ENCODE measurements around the gene PROX2.

Gene PROX2

DNA sequence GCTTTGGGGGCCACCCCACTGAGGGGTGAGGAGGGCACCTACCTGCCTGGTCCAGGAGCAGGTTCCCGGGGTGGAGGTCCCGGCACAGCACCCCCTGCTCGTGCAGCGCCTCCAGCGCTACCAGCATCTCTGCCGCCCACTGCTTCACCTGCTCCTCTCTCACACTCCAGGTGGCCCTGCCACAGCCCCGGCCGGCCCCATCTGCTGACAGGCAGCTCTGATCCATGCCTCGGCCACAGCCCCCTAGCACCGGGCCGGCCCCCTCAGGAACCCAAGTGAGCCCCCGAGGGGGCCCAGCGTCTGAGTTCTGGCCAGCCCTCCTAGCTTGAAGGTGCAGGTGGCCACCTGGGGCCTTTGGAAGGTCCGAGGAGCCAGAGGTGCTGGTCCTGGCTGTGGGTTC is 33.6 kb upstream of the PROX2 start:
- no peak for FAIRE-seq

DNA sequence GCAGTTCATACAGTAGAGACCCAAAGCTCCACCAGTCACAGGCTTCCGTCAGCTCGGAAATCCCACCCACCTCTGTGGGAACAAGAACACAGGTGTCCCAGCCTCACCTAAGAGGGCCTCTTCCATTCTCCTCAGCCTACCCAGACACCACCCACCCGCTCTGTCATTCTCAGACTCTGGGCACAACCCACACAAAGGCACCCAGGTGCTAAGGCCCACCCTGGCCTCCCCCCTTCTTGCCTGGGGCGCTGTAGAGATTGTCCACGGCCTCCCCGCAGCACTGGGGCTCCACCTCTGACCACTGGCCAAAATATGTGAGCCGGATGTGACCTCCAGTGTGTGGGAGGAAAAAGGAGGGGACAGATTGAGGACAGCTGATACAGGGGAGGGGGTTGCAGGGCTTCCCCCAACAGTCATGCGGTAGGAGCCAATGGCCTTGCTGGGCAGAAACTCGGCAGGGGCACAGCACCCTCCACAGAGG is 33.0 kb upstream of the PROX2 start:
- no peak for FAIRE-seq

DNA sequence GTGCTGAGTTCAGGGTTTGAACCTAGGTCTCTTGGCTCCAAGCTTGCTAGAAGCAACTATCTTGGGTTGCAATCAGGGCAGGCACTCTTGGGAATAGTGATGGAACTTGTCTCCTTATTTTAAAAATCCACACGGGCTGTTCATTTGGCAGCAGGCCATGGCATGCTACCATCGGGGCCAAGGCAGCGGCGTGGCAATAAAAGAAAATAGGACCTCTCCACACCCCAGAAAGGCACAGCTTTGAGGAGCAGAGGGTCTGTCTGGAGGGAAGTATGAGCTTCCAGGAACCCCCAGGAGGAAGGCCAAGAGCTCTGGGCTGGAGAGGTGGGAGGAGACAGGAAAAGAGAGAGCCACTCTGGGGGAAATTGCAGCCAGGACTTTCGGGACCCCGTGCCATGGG is 31.8 kb upstream of the PROX2 start:
- FAIRE-seq: no peak

DNA sequence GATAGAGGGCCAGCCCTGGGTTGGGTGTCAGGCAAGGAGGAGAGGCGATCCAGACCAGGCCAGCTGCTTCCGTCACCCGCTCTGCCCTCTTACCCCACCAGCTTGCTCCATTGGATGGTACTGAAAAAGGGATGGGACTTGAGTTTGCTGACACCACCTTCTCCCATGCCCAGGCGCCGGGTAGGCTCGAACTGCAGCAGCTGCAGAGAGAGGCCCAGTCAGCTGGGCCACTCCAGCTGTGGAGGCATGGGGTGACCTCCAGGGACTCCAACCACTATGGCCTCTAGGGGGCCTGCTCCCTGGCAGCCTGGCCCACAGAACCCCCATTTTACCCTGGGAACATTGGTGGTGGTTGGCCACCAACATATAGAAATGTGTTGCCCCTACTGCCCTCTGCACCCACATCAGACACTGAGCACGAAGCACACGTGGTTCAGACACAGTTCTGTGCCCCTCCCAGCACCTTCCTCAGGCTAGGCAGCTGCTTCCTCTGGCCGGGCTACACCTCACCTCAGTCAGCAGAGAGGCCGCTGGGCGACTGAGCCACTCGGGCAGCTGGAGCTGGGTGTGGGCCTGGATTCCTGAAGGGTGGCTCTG is 31.1 kb upstream of the PROX2 start:
- FAIRE-seq: no peak

DNA sequence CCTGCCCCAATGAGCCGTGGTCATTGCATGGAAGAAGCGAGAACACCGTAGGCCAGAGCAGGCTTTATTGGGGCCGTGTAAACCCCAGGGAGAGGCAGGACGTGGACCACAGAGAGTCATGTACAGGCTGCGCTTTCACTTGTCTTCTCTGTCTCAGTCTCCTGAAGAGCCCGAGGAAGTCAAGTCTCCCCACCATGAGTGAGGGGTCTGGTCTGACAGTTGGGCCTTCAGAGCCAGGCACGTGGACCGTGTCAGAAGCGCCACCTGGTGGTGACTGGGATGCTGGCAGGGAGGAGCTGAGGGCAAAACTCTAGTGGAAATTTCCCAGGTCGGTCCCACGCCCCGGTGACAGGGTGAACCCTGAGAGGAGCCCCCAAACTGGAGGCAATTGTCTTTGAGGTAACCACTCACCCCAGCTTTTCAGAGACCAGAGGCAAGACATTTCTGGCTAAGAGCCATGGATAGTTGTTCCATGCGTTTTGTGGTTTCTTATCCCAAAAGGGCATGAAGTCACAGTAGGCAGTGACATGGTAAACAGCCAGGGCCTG is 29.7 kb upstream of the PROX2 start:
- peak; percentile 81 for FAIRE-seq

DNA sequence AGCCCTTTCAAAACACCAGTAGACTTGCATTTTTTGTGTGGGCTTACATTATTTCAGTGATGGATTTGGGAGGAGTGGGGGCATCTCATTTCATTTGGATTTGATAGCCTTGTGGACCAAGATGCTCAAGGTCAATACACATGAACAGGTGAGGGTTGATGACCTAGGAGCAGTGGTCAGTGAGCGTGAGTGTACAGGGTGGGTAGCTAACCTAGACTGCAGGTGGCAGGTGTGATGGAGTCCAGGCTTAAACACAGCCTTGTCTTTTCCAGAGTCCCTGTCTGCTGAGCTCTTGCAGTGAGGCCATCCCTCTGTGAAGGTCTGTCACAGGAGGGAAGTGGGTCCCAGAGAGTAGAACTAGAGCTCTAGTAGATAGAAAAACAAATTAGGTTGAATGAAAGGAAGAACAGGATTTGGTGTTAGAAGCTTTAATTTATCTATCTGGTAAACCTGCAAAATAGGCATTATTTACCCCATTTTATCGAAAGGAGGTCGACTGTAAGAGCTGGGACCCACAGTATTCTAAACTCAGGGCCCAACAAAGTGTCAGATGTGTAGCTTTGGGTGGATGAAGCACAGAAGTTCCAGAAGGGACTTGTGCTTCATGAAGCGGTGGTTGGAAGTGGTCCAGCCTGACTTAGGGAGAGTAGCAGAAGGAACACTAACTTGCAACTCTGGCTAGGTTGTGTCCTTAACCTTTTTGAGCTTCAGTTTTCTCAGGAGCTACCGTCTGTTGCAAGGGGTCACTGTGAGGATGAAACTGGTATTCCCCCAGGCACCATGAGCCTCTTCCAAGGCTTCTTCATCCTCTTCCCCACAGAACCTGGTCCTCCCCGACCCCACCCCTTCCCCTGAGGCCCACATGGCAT is 28.9 kb upstream of the PROX2 start:
- no peak for FAIRE-seq

DNA sequence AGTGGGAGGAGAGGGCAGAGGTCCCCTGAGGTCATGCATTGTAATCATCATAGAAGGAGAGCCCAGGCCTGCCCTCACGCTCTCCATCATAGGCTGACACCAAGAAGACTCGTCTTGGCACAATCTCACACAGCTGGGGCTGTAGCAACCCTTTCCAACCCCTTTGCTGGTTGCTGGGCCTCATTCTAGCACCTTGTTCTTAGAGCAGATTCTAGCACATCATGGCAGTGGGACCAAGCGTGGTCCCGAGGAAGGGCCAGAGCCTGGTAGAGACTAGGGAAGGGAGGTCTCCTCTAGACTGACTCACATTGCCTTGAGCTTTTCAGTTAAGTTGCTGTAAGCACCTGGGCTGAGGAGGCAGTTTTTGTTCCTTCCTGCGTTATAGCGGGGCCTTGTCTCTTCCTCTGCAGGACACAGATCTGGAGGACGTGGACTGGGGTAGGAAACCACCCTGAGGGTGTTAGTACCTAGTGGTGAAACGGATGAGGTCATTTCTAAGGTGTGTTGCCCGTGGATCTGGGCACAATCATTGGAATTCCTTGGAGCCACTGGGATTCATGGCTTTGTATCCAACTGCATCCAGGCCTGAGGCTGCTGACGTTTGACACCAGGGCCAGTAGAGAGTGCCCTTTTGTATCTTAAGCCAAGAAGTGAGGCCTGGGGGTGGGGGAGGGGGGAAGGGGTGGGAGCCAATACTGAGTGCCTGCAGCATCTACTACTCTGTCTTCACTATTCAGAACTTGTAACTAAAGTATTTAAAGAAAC is 27.2 kb upstream of the PROX2 start:
- no peak for FAIRE-seq

DNA sequence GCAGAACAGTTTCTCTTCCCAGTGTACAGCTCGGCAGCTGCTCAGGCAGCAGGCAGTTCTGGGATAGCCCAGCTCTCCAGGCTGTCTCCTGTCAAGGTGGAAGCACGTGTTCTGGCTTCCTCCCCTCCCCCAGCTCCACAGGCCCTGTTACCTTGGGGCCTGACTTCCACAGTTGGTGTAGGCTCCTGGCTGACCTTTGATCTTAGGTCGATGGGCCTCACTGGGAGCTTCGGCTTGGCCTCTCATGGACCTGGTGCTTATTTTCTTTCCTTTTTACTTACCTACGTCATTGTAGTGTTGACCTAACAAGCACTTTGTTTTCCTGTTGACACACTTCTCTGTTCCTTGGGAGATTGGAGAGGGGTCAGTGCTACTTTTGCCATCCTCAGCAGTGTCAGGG is 22.7 kb upstream of the PROX2 start:
- no peak for FAIRE-seq

DNA sequence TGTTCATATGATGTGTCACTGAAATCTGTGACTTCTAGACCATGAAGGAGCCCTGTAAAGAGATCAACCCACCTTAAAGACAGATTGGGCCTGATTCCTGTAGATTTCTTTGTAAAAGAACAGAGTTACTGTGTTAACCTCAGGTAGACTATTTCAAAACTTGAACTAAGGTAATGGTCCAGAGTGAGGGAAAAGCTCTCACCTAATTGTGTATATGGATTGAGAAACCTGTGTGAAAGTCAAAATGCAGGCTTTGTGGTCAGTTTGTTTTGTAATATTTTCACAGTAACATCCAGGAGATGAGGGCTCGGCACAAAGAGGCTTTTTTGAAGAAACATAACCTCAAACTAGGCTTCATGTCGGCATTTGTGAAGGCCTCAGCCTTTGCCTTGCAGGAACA is 22.1 kb upstream of the PROX2 start:
- FAIRE-seq: no peak

DNA sequence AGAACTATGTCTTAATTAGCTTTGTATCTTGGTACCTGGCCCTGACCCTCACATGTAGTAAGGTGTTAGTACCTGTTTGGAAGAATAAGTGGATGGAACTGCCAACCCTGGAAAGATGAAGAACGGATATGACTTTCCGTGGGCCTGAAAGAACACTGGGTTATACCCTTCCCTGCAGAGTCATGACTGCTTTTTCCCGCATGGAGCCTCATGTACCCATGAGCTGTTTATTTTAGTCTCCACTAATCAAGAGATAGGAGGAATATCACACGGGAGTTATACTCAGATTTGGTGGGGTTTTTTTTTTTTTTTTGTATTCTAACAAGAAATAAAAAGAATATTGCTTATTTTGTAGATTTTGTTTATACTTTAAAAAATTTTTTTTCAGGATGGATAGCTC is 21.7 kb upstream of the PROX2 start:
- FAIRE-seq: no peak

DNA sequence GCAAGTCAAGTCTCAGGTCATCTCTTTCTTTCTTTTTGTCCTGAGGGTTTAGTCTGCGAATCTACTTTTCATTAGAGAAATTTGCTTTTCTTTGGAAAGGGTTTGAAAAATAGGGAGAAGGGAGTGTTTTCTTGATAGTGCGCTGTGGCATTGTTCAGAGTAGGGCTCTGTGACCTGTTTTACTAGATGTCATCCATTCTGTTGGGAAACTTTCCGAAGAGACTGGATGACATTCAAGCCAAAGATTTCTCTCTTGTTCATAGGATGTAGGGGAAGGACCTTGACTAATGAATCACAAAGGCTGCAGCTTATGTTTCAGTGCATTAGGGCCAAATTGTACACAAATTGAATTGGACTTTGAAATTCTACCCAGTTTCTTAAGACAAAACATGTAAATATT is 20.5 kb upstream of the PROX2 start:
- no peak for FAIRE-seq

DNA sequence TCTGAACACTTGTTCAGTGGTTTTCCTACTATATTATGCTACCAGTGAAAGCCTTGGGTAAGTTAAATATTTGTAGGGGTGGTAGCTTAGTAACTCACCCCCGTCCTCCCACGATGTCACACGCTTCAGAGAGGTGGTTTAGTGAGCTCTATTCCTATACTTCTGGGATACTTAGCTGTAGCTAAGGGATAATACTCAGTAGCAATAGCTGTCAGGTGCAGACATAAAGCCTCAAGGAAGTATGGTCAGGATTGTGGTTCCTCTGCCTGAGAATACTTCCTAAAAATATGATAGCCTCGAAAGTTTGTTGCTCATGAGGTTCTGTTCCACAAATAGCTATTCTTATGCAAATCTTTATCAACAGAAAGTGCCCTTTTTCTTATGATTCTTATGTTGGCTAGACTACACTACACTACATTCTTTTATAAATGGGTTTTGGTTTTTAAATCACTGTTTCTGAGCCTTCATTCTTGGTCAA is 17.7 kb upstream of the PROX2 start:
- no peak for FAIRE-seq

DNA sequence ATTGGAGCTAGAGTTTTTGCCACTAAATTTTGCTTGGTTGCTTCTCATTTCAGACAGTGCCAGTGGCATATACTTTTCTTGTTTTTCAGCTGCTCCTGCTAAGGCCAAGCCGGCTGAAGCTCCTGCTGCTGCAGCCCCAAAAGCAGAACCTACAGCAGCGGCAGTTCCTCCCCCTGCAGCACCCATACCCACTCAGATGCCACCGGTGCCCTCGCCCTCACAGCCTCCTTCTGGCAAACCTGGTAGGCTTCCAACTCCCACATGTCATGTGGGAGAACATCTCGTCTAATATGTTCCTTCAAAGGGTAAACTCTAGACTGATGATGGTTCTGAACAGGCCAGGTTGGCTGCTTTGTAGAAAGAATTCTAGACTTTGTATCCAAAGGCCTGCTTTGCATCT is 16.8 kb upstream of the PROX2 start:
- FAIRE-seq: no peak

DNA sequence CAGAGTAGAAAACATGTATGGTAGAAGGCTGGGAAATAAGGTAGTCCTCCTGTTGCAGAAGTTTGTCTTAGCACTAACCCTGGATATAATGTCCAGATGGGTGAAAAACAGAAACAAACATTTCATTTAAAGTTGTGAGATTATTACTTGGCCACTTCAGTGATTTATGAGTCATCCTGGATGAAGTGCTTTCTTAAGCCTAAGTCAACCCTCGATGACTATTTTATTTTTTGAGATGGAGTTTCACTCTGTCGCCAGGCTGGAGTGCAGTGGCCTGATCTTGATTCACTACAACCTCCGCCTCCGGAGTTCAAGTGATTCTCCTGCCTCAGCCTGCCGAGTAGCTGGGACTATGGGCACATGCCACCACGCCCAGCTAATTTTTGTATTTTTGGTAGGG is 15.9 kb upstream of the PROX2 start:
- FAIRE-seq: no peak

DNA sequence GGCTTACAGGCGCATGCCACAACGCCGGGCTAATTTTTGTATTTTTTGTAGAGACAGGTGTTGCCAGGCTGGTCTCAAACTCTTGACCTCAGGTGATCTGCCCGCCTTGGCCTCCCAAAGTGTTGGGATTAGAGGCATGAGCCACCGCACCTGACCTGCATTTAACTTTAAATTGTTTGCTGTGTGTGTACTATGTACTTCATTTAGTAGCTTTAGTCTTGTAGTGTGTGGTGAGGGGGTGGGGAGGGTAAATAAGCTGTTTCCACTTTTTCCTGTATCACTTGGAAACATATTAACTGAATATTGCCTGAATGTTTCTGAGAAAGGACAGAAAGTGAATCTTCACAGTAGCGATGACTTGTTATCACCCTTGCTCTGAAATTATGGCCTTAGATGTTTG is 14.3 kb upstream of the PROX2 start:
- FAIRE-seq: no peak

DNA sequence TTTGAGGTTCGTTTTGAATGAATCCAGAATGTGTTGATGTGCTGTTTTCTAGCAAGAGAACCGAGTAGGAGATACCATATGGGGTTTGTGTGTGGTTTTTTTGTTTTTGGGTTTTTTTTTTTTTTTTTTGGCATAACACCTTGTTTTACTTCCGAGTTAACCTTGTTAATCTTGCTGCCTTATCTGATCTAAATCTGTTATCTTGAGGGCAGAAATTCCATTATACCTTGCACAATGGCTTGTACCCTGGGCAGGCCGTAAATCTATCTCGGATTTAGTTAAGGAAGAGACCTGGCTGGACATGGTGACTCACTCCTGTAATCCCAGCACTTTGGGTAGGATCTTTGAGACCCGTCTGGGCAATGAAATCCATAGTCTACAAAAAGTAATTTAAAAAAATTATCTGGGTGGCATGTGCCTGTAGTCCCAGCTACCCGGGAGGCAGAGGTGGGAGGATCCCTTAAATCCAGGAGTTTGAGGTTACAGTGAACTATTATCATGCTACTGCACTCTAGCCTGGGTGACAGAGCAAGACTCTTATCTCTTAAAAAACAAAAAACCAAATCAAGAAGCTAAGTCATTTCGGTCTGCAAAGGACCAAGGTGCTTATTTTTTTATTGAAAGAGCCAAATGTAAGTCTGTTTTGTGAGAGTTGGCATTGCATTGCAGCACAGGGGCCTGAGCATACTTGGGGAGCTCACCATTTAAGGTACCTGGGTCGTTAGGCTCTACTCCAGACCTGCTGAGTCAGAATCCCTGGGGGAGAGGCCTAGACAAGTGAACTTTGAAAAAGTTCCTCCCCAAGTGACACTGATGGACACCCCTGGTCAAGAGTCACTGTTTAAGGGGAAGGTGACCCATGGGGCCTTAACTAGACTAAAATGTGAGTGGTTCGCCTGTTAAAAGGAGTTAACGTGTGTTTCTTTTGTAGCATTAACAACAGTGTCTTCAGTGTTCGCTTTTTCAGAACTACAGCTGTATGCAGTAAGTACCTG is 12.5 kb upstream of the PROX2 start:
- FAIRE-seq: no peak

DNA sequence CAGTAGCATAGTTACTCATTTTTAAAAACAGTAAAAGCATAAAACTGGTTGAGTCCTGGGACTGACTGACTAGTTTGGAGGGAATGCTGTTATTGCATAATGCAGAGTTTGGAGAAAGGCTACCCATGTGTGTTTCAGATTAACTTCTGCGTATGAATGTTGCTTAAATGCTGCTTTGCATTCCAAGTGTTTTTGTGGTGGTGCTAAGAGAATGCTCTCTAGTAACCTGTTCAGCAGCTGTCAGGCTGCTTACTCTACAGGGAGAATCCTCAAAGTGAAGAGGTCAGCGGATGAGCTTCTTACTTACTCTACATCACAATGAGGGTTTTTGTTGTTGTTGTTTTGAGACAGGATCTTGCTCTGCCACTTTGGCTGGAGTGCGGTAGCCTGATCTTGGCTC is 10.1 kb upstream of the PROX2 start:
- FAIRE-seq: no peak

DNA sequence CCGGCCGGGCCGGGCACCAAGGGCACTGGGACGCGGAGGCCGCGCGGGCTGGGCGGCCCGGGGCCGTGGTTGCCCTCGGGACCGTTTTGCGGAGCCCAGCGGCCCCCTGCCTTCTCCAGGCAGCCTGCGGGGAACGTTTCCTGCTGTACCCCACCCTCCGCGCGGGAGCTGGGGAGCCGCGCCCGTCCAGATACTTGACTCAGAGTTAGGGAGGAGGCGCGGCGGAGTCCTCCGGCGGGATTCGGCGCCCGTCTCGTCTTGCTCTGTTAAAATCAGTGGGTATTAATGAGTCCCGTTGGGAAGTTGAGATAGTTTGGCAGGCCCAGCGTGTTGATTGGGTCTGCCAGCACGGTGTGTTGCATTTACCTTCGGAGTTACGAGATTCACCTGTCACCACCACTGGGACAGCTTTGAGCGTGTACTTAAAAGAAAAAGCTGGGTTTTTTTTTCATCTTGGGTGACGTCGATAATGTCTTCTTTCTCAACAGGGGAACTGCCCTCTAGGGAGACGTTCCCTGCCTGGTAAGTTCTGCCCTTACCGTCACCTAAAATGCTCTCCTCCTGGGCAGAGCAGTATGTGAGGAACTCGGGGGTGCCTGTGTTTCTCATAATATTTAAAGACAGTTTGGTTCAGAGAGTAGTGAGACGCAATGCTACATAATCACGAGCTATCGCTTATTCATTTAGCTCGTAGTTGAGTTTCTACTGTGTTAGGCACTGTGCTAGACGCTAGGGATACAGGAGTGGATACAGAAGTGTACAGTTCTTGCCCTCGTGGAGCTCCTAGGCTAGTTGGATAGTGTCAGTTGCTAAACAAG is 6.4 kb upstream of the PROX2 start:
- FAIRE-seq: no peak

DNA sequence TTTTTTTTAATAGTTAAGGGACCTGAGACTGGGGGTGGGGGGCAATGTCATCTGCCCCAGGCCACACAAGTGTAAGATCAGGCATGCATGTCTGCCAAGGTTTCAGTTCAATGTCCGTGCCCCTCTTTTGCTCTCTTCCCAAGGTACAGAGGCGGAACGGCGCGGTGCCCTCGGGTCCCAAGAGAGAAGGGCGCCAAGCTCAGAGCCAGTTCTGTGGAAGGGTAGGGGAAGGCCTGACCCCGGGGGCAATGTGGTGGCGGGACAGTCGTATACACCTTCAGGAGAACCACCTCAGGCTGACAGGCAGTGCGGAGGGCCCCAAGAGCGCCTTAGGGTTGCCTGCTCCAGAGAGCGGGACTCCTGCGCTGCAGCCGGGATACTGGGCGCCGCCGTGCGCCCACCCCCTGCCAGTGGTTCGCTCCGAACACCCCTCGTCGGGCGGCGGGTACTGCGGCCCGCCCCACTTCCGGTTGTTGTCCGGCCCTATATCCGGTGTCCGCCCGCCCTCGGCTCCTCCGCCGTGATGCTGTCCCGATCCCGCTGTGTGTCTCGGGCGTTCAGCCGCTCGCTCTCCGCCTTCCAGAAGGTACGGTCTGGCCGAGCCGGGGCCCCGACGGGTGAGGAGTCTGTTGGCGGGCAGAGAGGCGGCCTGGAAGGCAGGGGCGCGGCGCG is 5.6 kb upstream of the PROX2 start, which contains the start of gene DLST:
TSS of gene DLST (plus strand) at position 486 of the 672 bp plus-strand sequence. CDS start at position 524, 38 bp downstream.
- FAIRE-seq: peak; percentile 15

DNA sequence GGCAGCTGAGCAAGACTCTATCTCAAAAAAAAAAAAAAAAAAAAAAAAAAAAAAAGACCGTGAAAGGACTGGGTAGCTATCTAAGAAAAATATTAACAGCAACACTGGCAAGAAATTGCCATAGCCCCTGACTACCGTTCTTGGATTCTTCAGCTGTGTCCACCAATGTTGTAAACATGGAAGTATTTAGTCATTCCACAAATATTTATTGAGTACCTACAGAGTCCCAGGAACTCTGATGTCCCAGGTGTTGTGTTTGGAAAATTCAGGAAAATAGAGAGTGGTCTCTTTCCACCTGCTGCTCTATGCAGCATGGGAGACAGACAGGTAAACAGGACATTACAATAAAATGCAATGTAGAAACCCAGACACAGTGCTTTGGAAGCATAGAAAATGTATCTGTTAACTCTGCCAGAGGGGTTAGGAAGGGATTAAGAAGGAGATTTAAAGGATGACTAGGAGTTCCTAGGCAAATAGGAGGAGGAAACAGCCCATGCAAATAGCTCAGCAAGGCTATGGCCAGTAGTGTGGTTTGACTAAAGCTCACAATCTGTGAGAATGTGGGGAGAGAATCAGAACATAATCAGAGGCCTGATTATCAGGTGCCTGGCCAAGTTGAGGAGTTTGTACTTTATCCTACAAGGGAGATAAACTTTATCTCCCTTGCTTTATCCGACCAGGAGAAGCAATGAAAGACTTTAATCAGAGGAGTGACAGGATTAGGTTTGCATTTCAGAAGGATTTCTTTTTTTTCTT is 3.7 kb upstream of the PROX2 start:
- peak; percentile 90 for FAIRE-seq
